ENCODE measurements around the gene DPM1. TPM values are rescaled to one million over a fixed set of nuclear protein-coding genes. Genes with fewer than 3 reads are reported as not detected.

The DPM1 gene
- total and polyA plus RNA-seq, 2 of the 8 experiments (the other 6 are each of a cell fraction or from before 2014, with no cell fraction given): 42.3 to 57.0 TPM

DNA sequence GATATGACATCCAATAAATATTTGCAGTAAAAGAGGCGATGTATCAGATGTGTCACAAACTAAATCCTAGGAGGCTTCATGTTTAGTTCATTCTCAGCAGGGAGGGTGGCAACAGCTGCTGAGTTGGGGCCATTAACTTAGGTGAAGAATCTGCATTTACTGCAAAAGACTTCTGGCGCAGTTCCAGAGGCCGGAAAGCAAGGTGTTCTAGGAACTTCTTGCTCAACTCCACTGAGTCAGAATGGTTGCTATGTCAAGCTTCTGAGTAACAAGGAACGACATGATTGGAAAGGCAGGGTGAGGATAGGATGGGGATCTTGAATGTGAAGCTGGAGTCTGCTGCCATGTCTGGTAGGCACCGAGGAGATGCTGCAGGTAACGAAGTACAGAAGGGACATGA lies 38.8 kb downstream of the DPM1 start:
- Histone ChIP-seq H3K36me3 (ENCODE audit: control insufficient read depth in 2 of 4, insufficient read depth in 4 of 4, low read length in 3 of 4) (peaks cover 0 to 32% (median 2%) of the 10 kb centered on the region in 4 experiments; a peak in 5 of 8 replicates), H3K4me1 (replicated peaks in 1 of 4; ENCODE audit: control insufficient read depth in 3 of 4, insufficient read depth in 4 of 4, low read length in 3 of 4) (peaks cover 0 to 16% (median 3%) of the 10 kb centered on the region in 4 experiments; a peak in 5 of 7 replicates), H2BK120ac (replicated peaks; ENCODE audit: low read depth, low read length) (no peak overlapping the region), H4K20me1 (replicated peaks in 1 of 2; ENCODE audit: control insufficient read depth in 1 of 2, insufficient read depth in 2 of 2, low read length in 2 of 2) (peaks cover 45 to 59% of the 10 kb centered on the region in 2 experiments), H3K9me3 (ENCODE audit: insufficient read depth in 2 of 2, low read depth in 1 of 2, low read length in 1 of 2) (no peaks in the 10 kb centered on the region), H4K8ac (ENCODE audit: extremely low read depth, insufficient read depth, low read length) (no peak overlapping the region), H2AK5ac (ENCODE audit: low read depth, low read length) (no peak overlapping the region), H3K79me2 (ENCODE audit: control insufficient read depth in 1 of 2, insufficient read depth in 2 of 2, low read length in 2 of 2) (peaks cover 68 to 100% of the 10 kb centered on the region in 2 experiments), H3K23ac (ENCODE audit: insufficient read length) (no peak overlapping the region), H2BK20ac (ENCODE audit: low read length) (no peak overlapping the region), H4K91ac (replicated peaks; ENCODE audit: insufficient read length, low read length) (no peak overlapping the region), H3K4me2 (ENCODE audit: insufficient read depth in 1 of 2, low read depth in 2 of 2, low read length in 2 of 2) (peak overlapping the region in 1 of 2 experiments; percentile 2; a peak in 1 of 4 replicates), H3K4ac (replicated peaks; ENCODE audit: insufficient read length, low read depth, low read length) (no peak overlapping the region), H3K79me1 (ENCODE audit: low read depth, low read length) (peaks cover 2% of the 10 kb centered on the region; the same call in 1 of the 2 replicates), H3K23me2 (ENCODE audit: low read depth, low read length) (no peaks in the 10 kb centered on the region), H2BK5ac (ENCODE audit: low read depth, low read length) (no peak overlapping the region), H3K56ac (replicated peaks; ENCODE audit: insufficient read length, low read depth, low read length) (no peak overlapping the region), H3K9ac (replicated peaks in 1 of 4; ENCODE audit: extremely low read depth in 1 of 4, low read depth in 3 of 4, low read length in 3 of 4) (no peak overlapping the region), H4K5ac (ENCODE audit: insufficient read length, low read depth, low read length) (no peak overlapping the region), H3K14ac (ENCODE audit: insufficient read length) (no peak overlapping the region), H3K27me3 (replicated peaks in 1 of 4; ENCODE audit: control insufficient read depth in 3 of 4, extremely low read depth in 1 of 4, insufficient read depth in 3 of 4, low read length in 3 of 4) (no peaks in the 10 kb centered on the region), H3K4me3 (ENCODE audit: extremely low read depth in 1 of 4, insufficient read depth in 2 of 4, low read depth in 3 of 4, low read length in 4 of 4) (no peak overlapping the region), H2BK12ac (ENCODE audit: low read depth, low read length) (no peak overlapping the region), H3K27ac (ENCODE audit: low read depth, low read length) (no peak overlapping the region), H3K18ac (ENCODE audit: extremely low read depth, low read length) (no peak overlapping the region), H2AFZ (ENCODE audit: low read length) (no peak overlapping the region), H2BK15ac (ENCODE audit: low read length) (no peak overlapping the region)
- no peak for DNase-seq (ENCODE audit: low read depth in 1 of 2, low spot score in 2 of 2)
- no peak for TF ChIP-seq SIN3A (conservative IDR thresholded peaks at IDR 0.05 in 1 of 2, IDR thresholded peaks at IDR 0.05 in 1 of 2; ENCODE audit: low read depth in 1 of 2, low read length in 2 of 2)
- no peak for FAIRE-seq
- ChIA-PET CTCF (ENCODE audit: partially characterized antibody) (interaction anchor here (0.9 to 2.5 kb wide), 6 partner anchors 8 to 137 kb away, joined by 3 to 12 read pairs (median 6); partner anchors contain the start of gene ADNP), POLR2A (ENCODE audit: partially characterized antibody) (interaction anchor here (0.8 to 13.9 kb wide), 6 partner anchors 8 to 88 kb away, joined by 3 to 206 read pairs (median 4); partner anchors contain the start of gene ADNP)
- 91% methylated on average over 6 of the region's 6 CpGs; no CpG with 5 or more reads in 1 of the 2 experiments for WGBS, 2 experiments (ENCODE audit: extremely low coverage in 1 of 2, insufficient coverage in 1 of 2, insufficient read length in 1 of 2, insufficient replicate concordance in 2 of 2, low coverage in 1 of 2, low lambda C conversion rate in 2 of 2, missing lambda C conversion rate in 1 of 2)
